Stimulated activated CD8-positive, alpha-beta memory T cell treated with anti-CD3 and anti-CD28 coated beads, Interleukin-12 subunit alpha, Interleukin-12 subunit beta, amount 100 ng/mL, for 24 hours (primary cell): ENCODE measurements around the gene CEP131.

Experiments used
- DNase-seq: peaks from one replicate; pipeline ENCODE4 v3.0.0-alpha.2; 2020; ENCODE audit errors: extremely low read depth

Gene CEP131

GRCh38 chr17:81200201-81200600 is 22.6 kb downstream of the CEP131 start:
- DNase-seq, result no peak

- DNase-seq, result no peak
These were observed 23.3 kb downstream of the CEP131 start for GRCh38 chr17:81199482-81199830.

- no peak for DNase-seq
These were observed 23.8 kb downstream of the CEP131 start for GRCh38 chr17:81198826-81199481.

GRCh38 chr17:81197831-81198490 is 24.8 kb downstream of the CEP131 start:
- no peak for DNase-seq

GRCh38 chr17:81197409-81197795 is 25.4 kb downstream of the CEP131 start:
- DNase-seq, result no peak

- no peak for DNase-seq
These were observed 26.0 kb downstream of the CEP131 start for GRCh38 chr17:81196505-81197408.

- no peak for DNase-seq
These were observed 26.7 kb downstream of the CEP131 start for GRCh38 chr17:81195941-81196495.

GRCh38 chr17:81194941-81195901 is 27.5 kb downstream of the CEP131 start:
- no peak for DNase-seq

GRCh38 chr17:81194225-81194760 is 28.5 kb downstream of the CEP131 start:
- DNase-seq, result no peak

- DNase-seq, result no peak
These were observed 29.1 kb downstream of the CEP131 start for GRCh38 chr17:81193470-81194224.

- DNase-seq, result no peak
These were observed 29.7 kb downstream of the CEP131 start for GRCh38 chr17:81193051-81193410.

GRCh38 chr17:81192386-81193050 is 30.2 kb downstream of the CEP131 start:
- DNase-seq, result no peak

- DNase-seq, result no peak
These were observed 31.1 kb downstream of the CEP131 start for GRCh38 chr17:81191646-81192045.

GRCh38 chr17:81191116-81191515 is 31.6 kb downstream of the CEP131 start:
- no peak for DNase-seq

GRCh38 chr17:81190591-81190990 is 32.2 kb downstream of the CEP131 start:
- no peak for DNase-seq

- no peak for DNase-seq
These were observed 32.9 kb downstream of the CEP131 start for GRCh38 chr17:81189670-81190530.

- no peak for DNase-seq
These were observed 33.7 kb downstream of the CEP131 start for GRCh38 chr17:81189016-81189415.

- no peak for DNase-seq
These were observed 34.3 kb downstream of the CEP131 start for GRCh38 chr17:81188491-81188840.
